SH-SY5Y (cell line): ENCODE data around the gene INSIG2.

ENCODE experiments used
- GATA2 ChIP-seq: IDR thresholded peaks from 2 replicates; pipeline ENCODE4 v1.6.1; 2011; ENCODE audit warnings: mild to moderate bottlenecking, low read depth, low read length
- GATA3 ChIP-seq: IDR thresholded peaks from 2 replicates; pipeline ENCODE4 v1.6.1; 2011; ENCODE audit warnings: low read depth, mild to moderate bottlenecking, low read length, moderate library complexity

- TF ChIP-seq GATA2, result no peak
- TF ChIP-seq GATA3, result no peak
These were observed 22.7 kb downstream of the INSIG2 start for GRCh38 chr2:118110991-118111390.
